ENCODE measurements around the gene CD7. TPM values are rescaled to one million over a fixed set of nuclear protein-coding genes. Genes with fewer than 3 reads are reported as not detected.

Gene CD7
- total RNA-seq, 2 donors from 2014 or later: 0.60 to 1.8 TPM

DNA sequence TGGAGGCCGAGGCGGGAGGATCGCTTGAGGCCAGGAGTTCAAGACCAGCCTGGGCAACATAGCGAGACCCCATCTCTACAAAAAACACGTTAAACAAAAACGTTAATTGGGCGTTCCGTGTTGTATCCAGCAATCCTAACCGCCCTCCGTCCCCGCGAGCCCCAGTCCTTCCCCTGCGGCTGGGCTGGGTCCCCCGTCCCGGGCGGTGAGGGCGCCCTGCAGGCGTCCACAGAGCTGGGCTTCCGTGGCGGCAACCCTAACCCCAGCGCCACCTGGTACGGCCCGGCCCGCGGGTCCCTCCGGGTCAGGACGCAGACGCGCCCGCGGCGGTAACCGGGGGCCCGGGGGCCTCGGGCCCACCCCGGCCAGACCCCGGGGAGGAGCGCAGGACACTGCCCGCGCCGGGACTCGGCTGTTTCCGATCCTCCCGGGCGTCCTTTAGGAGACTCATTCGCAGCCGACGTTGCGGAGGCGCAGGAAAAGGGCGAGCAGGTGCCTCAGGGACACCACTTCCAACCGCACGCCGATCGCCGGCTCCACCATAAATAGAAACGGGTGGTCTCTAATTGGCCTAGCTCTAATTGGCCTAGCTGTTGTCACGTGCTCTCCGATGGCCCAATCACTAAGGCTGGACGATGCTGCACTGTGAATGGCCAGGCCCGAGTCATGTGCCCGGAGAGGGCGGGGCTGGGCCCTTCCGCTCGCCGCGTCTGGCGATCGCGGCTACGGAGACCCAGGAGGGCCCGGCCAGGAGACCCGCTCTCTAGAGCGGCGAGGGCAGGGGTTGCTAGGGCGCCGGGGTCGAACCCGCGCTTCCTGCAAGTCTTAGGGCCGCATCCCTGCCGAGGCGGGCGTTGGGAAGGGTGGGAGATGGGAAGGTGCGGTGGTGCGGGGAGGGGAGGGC, 24.9 kb downstream of the CD7 start:
- DNase-seq (peak; percentile 97), ATAC-seq (peak; percentile 96 to 97)
- intact Hi-C loops (cut with DNase I): loop anchor here in 1 of 2 donors (10.0 kb wide), 1 partner anchor 48 kb away; no protein-coding TSS in a partner anchor

- intact Hi-C loops (cut with DNase I): loop anchor here in 1 of 2 donors (10.0 kb wide), 1 partner anchor 47 kb away; no protein-coding TSS in a partner anchor
- DNase-seq (no peak), ATAC-seq (no peak)
Measured at GRCh38 chr17:82291582-82292250, 25.7 kb downstream of the CD7 start.

DNA sequence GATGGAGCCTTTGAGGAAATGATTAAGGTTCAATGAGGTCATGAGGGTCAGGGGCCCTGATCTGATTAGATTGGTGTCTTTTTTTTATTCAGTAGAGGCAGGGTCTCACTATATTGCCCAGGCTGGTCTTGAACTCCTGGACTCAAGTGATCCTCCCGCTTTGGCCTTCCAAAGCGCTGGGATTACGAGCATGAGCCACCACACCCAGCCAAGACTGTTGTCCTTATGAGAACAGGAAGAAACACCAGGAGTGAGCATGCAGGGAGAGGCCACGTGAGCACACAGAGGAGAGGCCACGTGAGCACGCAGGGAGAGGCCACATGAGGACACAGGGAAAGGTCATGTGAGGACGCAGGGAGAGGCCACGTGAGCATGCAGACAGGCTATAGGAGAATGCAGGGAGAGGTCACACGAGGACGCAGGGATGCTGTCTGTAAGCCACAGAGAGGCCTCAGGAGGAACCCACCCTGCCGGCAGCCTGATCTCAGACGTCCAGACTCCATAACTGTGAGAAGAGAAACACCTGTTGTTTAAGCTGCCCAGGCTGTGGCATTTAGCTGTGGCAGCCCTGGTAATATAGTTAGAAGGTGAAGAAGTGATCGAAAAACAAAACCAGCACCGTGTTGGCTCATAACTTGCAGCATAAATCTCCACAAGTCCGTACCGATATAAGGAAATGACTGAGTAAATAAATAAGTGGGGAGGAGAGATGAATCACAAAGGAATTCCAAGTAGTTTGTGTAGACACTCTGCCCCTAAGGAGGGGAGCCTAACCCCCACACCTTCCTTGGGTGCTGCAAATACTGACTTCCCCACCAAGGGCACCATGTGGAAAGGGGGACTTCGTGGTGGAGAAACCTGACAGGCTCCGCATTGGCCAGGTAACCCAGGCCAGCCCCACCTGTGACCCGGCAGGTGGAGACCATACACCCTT, 29.3 kb downstream of the CD7 start:
- ATAC-seq: peak; percentile 15 to 37
- DNase-seq: peak; percentile 60
- intact Hi-C loops (cut with DNase I): no loop called here

DNA sequence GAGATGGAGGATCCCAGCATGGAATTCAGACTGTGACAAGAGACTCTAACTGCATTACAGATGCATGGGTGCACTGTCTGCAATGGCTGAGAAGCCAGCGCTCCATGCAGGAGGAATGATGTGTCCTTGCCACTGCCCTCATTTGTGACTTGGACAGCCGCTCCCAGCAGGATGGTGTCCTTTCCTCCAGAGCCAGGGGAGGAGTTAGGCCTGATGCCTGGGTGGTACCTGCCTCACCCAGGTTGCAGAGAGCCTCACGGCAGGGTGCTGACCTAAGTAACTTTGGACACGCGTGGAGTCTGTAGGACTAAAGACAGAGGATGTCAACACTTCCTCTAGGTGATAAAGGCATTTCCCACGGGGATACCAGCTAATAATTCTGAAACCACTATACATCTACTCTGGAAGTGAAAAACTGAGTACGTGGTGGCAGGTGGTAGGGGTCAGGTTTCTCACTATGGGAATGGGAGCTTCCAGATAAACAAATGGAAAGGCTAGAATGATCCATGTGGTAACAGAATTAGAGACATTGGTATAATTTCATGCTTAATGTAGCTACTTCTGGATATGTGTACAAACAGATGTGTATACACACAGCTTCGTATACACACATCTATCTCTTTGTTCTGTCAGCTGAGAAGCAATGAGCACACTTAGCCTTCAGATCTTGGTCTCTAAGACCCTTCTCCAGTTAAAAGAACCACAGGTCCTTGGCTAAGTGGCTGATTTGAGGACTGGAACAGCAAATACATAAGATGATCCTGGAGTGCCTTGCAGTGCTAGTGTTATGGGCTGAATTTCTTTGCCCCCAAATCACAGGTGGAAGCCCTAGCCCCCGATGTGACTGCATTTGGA, 30.2 kb downstream of the CD7 start:
- intact Hi-C loops (cut with DNase I): no loop called here
- ATAC-seq (no peak), DNase-seq (no peak)

- ATAC-seq (no peak), DNase-seq (no peak)
- intact Hi-C loops (cut with DNase I): no loop called here
Measured at GRCh38 chr17:82285141-82285540, 32.3 kb downstream of the CD7 start.

- intact Hi-C loops (cut with DNase I): no loop called here
- no peak for DNase-seq
- no peak for ATAC-seq
Measured at GRCh38 chr17:82283208-82283749, 34.1 kb downstream of the CD7 start.

- no peak for DNase-seq
- intact Hi-C loops (cut with DNase I): no loop called here
- no peak for ATAC-seq
Measured at GRCh38 chr17:82282239-82283207, 34.9 kb downstream of the CD7 start.

- DNase-seq (no peak), ATAC-seq (peak in 1 of 2 donors; percentile 59)
- intact Hi-C loops (cut with DNase I): no loop called here
Measured at GRCh38 chr17:82281502-82282238, 35.7 kb downstream of the CD7 start.

DNA sequence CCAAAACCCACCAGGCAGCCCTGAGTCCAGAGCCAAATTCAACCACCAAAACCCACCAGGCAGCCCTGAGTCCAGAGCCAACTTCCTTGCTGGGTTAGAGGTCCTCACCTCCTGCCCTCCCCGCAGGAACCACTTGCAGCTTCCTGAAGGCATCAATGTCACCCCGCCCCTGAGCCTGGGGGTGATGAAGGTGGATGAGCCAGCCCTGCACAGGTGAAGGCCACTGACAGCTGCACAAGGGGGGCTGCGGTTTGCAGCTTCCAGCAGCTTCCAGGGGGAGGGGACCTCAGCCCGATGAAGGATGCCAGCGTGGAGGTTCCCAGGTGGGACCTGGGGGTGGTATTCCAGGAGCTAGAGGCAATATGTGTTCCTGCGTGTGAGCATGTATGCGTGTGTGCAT, 36.3 kb downstream of the CD7 start:
- DNase-seq: no peak
- no peak for ATAC-seq
- intact Hi-C loops (cut with DNase I): no loop called here

- intact Hi-C loops (cut with DNase I): no loop called here
- DNase-seq (no peak), ATAC-seq (no peak)
Measured at GRCh38 chr17:82280537-82280936, 36.9 kb downstream of the CD7 start.

DNA sequence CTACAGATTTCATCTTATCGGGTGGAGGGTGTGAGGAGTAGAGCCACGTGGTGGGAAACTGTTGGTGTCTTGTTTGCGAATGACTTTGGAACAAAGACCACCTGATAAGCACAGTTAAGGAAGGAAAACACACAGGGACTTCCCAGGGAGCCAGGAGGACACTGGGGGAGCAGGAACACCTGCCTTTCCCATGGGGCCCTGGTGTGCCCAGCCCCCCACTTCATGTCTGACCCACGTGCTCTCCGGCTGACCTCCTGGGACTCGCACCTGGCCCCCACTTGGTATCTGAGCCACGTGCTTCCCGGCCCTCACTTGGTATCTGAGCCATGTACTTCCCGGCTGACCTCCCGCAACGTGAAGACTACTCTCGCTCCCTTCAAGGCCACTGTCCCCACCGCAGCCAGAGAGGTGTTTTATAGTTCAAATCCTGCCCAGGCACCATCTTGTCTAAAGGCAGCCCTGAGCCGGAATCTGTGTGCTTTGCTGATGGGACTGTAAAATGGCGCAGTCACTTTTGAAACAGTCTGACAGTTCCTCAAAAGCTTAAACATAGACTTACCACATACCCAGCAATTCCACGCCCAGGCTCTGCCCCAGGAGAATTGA, 38.5 kb downstream of the CD7 start:
- no peak for ATAC-seq
- DNase-seq: no peak
- intact Hi-C loops (cut with DNase I): no loop called here

- ATAC-seq: no peak
- DNase-seq: no peak
- intact Hi-C loops (cut with DNase I): no loop called here
Measured at GRCh38 chr17:82278308-82278707, 39.1 kb downstream of the CD7 start.

DNA sequence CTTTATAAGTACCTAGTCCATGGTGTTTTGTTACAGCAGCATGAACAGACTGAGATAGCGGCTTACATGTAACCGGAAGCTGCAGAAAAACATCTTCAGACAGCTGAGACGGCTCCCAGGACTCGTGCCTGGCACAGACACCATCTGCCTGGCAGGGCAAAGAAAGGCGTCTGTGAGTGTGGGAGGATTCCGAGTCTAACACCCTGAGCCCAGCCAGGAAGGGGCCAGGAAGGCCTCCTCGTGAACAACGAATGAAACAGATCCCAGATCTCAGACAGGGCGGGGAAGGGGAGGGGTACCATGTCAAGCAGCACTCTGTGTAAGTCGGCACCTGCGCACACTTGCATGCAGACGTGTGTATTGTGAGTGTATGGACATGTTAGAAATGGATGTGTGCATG, 39.6 kb downstream of the CD7 start:
- DNase-seq (no peak), ATAC-seq (no peak)
- intact Hi-C loops (cut with DNase I): no loop called here

DNA sequence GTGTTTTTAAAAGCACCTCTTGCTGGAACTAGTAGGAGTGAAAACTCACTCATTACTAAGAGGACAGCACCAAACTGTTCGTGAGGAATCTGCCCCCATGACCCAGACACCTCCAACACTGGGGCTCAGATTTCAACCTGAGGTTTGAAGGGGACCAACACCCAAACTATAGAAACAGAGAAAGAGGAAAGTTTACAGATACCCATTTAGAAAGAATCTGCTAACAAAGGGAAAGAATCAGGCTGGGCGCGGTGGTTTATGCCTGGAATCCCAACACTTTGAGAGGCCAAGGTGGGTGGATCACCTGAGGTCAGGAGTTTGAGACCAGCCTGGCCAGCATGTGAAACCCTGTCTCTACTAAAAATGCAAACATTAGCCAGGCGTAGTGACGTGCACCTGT, 40.5 kb downstream of the CD7 start:
- ATAC-seq (no peak), DNase-seq (no peak)
- intact Hi-C loops (cut with DNase I): no loop called here

DNA sequence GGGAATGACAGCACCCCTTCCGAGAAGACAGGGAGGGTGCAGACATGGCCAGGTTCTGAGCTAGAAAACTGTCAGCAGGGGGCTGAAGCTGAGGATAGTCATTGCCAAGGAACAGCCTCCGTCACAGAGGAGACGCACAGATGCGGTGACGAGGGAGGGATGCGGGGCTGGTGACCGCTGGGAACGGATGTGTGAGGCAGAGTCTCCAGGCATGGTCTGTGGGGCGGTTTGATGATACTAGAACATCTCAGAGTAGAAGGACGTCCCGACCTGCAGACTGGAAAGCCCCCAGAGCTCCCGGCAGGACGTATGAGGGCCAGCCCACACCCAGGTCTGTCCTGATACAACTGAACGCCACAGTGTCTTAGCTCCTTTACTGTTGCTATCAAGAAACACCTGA, 42.1 kb downstream of the CD7 start:
- no peak for ATAC-seq
- DNase-seq: no peak
- intact Hi-C loops (cut with DNase I): no loop called here
